ENCODE results near the gene SPATA31D1. TPM values are rescaled to one million over a fixed set of nuclear protein-coding genes. Genes with fewer than 3 reads are reported as not detected.

SPATA31D1 gene
- total RNA-seq, 1 experiment from 2014 or later = not detected

- CTCF ChIA-PET = no interaction called here
- BruUV-seq (replicated peaks) = no TSS peak
- H3K36me3 ChIP-seq (ENCODE audit: control insufficient read depth in 1 of 2, insufficient read depth in 2 of 2, low read length in 2 of 2) = no peaks in the 10 kb centered on the region
- no peak overlapping the region for H3K4me3 ChIP-seq (replicated peaks in 1 of 2; ENCODE audit: low read depth in 1 of 2, low read length in 2 of 2)
- H3K4me1 ChIP-seq (ENCODE audit: control insufficient read depth in 1 of 2, insufficient read depth in 2 of 2, low read length in 2 of 2) = peaks cover 7 to 13% of the 10 kb centered on the region in 2 experiments; a peak in 3 of 4 replicates
- POLR2A ChIA-PET = no interaction called here
- TF ChIP-seq SP1 (IDR thresholded peaks at IDR 0.05; ENCODE audit: low read depth) (peak; percentile 35; the same call in 1 of the 2 replicates), CBX3 (IDR thresholded peaks at IDR 0.05; ENCODE audit: low read depth) (peak; percentile 61; the same call in 1 of the 2 replicates), FOSL1 (IDR thresholded peaks at IDR 0.05; ENCODE audit: low read depth) (peak; percentile 40), JUND (IDR thresholded peaks at IDR 0.05) (peak; percentile 71), POLR2AphosphoS5 (IDR thresholded peaks at IDR 0.05; ENCODE audit: low read depth, low read length) (no peak)
- TF ChIP-seq, protein P1, sequence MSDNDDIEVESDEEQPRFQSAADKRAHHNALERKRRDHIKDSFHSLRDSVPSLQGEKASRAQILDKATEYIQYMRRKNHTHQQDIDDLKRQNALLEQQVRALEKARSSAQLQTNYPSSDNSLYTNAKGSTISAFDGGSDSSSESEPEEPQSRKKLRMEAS (IDR thresholded peaks at IDR 0.05) = peak; percentile 47; the same call in 1 of the 2 replicates
- intact Hi-C loops (cut with micrococcal nuclease) = no loop called here
- peak; percentile 85 for ATAC-seq
- H3K27me3 ChIP-seq (ENCODE audit: insufficient read depth, low read length) = no peaks in the 10 kb centered on the region
- no peaks in the 10 kb centered on the region for H4K20me1 ChIP-seq (ENCODE audit: insufficient read depth)
- no peaks in the 10 kb centered on the region for H3K9me2 ChIP-seq (ENCODE audit: insufficient read depth)
- DNase-seq (ENCODE audit: low read depth, low spot score) = peak; percentile 58
- no peaks in the 10 kb centered on the region for H3K79me2 ChIP-seq (ENCODE audit: insufficient read depth, low read length)
- RAD21 ChIA-PET (ENCODE audit: low non-redundant PET in 1 of 2, low total read pairs in 2 of 2, uncharacterized antibody in 2 of 2, unreplicated experiment in 2 of 2) = no interaction called here
- H3K27ac ChIP-seq (ENCODE audit: low read depth, low read length) = peak overlapping the region; percentile 52; the same call in 1 of the 2 replicates
- no peaks in the 10 kb centered on the region for H3K9me3 ChIP-seq (ENCODE audit: control insufficient read depth in 1 of 2, insufficient read depth in 1 of 2, low read depth in 1 of 2, low read length in 2 of 2)
- H3K4me2 ChIP-seq (ENCODE audit: low read length) = peak overlapping the region; percentile 31
- no peak overlapping the region for H3K9ac ChIP-seq (ENCODE audit: low read length)
- H2AFZ ChIP-seq (ENCODE audit: low read depth, low read length, poor library complexity, severe bottlenecking) = peak overlapping the region; percentile 64
Measured at GRCh38 chr9:82021198-82021597, 32.6 kb downstream of the SPATA31D1 start.

DNA sequence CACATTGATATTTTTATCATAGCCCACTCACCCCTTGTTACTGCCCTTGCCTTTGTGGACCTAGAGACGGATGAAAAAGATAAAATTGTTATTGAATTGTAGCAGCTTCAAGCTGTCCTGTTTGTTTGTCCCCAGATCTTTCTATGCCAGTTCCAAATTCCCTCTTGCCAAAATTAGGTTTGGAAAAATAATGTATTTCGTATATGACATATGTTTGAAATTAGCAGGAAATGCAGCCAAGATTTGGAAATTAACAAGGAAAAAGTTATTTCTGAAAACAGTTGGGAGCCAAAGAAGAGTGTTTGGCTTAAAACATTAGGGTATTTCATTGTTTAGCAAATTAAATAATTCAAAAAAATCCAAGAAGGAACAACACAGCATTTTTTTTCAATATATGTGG is 33.5 kb downstream of the SPATA31D1 start:
- ATAC-seq = no peak
- peaks cover 7 to 13% of the 10 kb centered on the region in 2 experiments; a peak in 3 of 4 replicates for H3K4me1 ChIP-seq (ENCODE audit: control insufficient read depth in 1 of 2, insufficient read depth in 2 of 2, low read length in 2 of 2)
- intact Hi-C loops (cut with micrococcal nuclease) = no loop called here

More for the DNA sequence above, 33.5 kb downstream of the SPATA31D1 start:
- no TSS peak for BruUV-seq (replicated peaks)
- Histone ChIP-seq H3K9me3 (ENCODE audit: control insufficient read depth in 1 of 2, insufficient read depth in 1 of 2, low read depth in 1 of 2, low read length in 2 of 2) (no peaks in the 10 kb centered on the region), H3K4me3 (replicated peaks in 1 of 2; ENCODE audit: low read depth in 1 of 2, low read length in 2 of 2) (no peak overlapping the region), H3K9ac (ENCODE audit: low read length) (no peak overlapping the region), H4K20me1 (ENCODE audit: insufficient read depth) (no peaks in the 10 kb centered on the region), H3K4me2 (ENCODE audit: low read length) (no peak overlapping the region), H3K9me2 (ENCODE audit: insufficient read depth) (no peaks in the 10 kb centered on the region), H3K27me3 (ENCODE audit: insufficient read depth, low read length) (no peaks in the 10 kb centered on the region), H3K27ac (ENCODE audit: low read depth, low read length) (no peak overlapping the region), H2AFZ (ENCODE audit: low read depth, low read length, poor library complexity, severe bottlenecking) (no peak overlapping the region), H3K36me3 (ENCODE audit: control insufficient read depth in 1 of 2, insufficient read depth in 2 of 2, low read length in 2 of 2) (no peaks in the 10 kb centered on the region), H3K79me2 (ENCODE audit: insufficient read depth, low read length) (no peaks in the 10 kb centered on the region)
- POLR2A ChIA-PET = no interaction called here
- RAD21 ChIA-PET (ENCODE audit: low non-redundant PET in 1 of 2, low total read pairs in 2 of 2, uncharacterized antibody in 2 of 2, unreplicated experiment in 2 of 2) = no interaction called here
- TF ChIP-seq ZNF274 (IDR thresholded peaks at IDR 0.05; ENCODE audit: low read depth, low read length) (no peak), YY1 (IDR thresholded peaks at IDR 0.05; ENCODE audit: extremely low read depth, insufficient replicate concordance, low read depth, low read length) (no peak), ATF3 (IDR thresholded peaks at IDR 0.05) (no peak), POLR2AphosphoS5 (IDR thresholded peaks at IDR 0.05; ENCODE audit: low read depth, low read length) (no peak), CTCF (IDR thresholded peaks at IDR 0.05 in 2 of 3, conservative IDR thresholded peaks at IDR 0.05 in 1 of 3; ENCODE audit: borderline replicate concordance in 1 of 3, insufficient read depth in 1 of 3, low read depth in 2 of 3, low read length in 2 of 3) (no peak), EGR1 (IDR thresholded peaks at IDR 0.05; ENCODE audit: low read depth) (no peak)
- TF ChIP-seq, protein P1 (IDR thresholded peaks at IDR 0.05) = no peak
- TF ChIP-seq, protein P2, sequence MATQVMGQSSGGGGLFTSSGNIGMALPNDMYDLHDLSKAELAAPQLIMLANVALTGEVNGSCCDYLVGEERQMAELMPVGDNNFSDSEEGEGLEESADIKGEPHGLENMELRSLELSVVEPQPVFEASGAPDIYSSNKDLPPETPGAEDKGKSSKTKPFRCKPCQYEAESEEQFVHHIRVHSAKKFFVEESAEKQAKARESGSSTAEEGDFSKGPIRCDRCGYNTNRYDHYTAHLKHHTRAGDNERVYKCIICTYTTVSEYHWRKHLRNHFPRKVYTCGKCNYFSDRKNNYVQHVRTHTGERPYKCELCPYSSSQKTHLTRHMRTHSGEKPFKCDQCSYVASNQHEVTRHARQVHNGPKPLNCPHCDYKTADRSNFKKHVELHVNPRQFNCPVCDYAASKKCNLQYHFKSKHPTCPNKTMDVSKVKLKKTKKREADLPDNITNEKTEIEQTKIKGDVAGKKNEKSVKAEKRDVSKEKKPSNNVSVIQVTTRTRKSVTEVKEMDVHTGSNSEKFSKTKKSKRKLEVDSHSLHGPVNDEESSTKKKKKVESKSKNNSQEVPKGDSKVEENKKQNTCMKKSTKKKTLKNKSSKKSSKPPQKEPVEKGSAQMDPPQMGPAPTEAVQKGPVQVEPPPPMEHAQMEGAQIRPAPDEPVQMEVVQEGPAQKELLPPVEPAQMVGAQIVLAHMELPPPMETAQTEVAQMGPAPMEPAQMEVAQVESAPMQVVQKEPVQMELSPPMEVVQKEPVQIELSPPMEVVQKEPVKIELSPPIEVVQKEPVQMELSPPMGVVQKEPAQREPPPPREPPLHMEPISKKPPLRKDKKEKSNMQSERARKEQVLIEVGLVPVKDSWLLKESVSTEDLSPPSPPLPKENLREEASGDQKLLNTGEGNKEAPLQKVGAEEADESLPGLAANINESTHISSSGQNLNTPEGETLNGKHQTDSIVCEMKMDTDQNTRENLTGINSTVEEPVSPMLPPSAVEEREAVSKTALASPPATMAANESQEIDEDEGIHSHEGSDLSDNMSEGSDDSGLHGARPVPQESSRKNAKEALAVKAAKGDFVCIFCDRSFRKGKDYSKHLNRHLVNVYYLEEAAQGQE (IDR thresholded peaks at IDR 0.05; ENCODE audit: low read depth) = no peak
- DNase-seq (ENCODE audit: low read depth, low spot score) = no peak
- CTCF ChIA-PET = no interaction called here

Measured in HCT116 (cell line).